AG09319 (cell line): Measurements from ENCODE around the gene BTBD17.

Experiments used
- DNase-seq: peaks from one replicate; pipeline ENCODE4 v3.0.0-alpha.2; 2010; ENCODE audit warnings: low read depth; ENCODE audit errors: extremely low read depth
- TF ChIP-seq, protein P1 (sequence below): IDR thresholded peaks from 2 replicates; pipeline ENCODE4 v1.5.1; 2011; ENCODE audit warnings: low read depth, mild to moderate bottlenecking, inconsistent platforms, low read length, moderate library complexity

The BTBD17 gene

DNA sequence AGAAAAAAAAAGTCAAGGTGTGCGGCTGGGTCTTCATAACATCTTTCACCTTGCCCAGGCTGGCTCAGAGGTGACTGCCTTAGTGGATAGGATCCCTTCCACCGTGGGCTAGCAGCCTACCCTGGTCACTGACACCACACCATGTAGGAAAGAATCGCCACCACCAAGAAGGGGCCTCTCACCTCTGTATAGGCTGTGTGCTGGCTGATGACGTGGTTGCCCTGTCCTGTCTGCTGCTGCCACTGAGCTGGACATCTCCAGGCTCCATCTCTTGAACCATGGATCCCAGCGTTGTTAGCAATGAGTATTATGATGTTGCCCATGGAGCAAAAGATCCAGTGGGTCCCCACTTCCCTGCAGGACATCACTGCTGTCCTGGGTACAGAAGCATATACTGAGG, 5.5 kb upstream of the BTBD17 start, which contains the start of gene GPR142:
Gene GPR142 (plus strand): TSS at position 301 of the 400 bp plus-strand sequence. CDS start 2,035 bp downstream, outside the sequence.
- TF ChIP-seq, protein P1, sequence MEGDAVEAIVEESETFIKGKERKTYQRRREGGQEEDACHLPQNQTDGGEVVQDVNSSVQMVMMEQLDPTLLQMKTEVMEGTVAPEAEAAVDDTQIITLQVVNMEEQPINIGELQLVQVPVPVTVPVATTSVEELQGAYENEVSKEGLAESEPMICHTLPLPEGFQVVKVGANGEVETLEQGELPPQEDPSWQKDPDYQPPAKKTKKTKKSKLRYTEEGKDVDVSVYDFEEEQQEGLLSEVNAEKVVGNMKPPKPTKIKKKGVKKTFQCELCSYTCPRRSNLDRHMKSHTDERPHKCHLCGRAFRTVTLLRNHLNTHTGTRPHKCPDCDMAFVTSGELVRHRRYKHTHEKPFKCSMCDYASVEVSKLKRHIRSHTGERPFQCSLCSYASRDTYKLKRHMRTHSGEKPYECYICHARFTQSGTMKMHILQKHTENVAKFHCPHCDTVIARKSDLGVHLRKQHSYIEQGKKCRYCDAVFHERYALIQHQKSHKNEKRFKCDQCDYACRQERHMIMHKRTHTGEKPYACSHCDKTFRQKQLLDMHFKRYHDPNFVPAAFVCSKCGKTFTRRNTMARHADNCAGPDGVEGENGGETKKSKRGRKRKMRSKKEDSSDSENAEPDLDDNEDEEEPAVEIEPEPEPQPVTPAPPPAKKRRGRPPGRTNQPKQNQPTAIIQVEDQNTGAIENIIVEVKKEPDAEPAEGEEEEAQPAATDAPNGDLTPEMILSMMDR: no peak
- DNase-seq: no peak

DNA sequence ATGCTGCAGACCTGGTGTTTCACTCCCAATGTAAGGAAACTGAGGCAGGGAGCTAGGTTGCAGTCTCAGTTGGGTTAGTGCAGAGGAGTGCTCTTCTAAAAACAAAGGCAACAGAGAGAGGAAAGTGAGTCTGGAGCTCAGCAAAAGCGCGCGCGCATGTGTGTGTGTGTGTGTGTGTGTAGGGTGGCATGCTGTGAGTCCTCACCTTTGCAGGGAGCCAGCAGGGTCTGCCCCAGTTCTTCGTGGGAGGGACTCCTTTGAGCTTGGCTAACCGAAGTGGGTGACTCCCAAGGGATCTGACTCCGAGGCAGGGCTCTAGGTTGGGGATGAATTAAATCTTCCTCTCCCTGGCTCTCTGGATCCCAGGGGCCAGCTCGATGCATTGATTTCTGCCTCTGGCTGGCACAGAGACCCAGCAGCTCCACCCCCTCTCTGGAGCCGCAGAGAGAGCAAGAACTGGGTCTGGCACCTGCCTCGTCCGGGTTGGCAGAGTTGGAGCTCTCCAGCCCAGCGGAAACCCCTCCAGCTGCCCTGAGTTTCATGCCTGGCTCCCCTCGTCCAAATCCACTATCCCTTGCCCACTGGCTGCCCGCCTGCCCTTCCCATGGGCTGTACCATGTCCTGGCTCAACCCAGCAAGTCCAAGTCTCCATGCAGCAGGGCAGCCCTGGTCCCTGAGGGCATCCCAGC, 1.3 kb upstream of the BTBD17 start:
- no peak for DNase-seq
- TF ChIP-seq, protein P1: no peak

DNA sequence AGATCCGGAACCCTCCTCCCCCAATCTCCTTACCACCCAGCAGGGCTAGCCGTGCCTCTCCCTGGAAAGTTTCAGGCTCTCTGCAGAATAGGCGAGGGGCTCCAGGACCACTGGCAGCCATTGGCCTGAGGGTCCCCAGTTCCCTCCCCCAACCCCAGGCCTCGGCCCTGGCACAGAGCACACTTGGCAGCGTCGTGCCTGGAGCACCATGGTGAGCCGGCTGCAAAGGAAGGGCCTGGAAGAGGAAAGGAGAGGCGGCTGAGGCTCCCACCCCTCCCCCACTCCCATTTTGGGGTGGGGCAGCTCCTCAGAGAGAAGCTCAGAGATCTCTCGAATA, 369 bp upstream of the BTBD17 start:
- TF ChIP-seq, protein P1: no peak

DNA sequence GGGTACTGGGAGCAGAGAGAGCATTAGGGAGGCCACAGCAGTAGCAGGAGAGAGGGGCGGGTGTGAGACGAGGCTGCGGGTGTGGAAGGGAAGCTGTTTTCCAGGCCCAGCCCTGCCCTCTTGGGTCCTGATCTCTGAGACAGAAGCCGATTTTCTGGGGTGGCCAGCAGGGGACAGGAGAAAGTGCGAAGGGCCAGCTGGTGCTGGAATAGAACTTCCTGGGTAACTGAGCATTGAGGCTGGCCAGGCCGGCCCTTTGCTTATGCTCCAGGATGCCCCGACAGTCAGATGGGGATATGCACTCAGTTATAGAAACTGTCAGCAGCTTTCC, 804 bp downstream of the BTBD17 start:
- TF ChIP-seq, protein P1: no peak
- DNase-seq: no peak

More for the DNA sequence above, 369 bp upstream of the BTBD17 start:
- no peak for DNase-seq

DNA sequence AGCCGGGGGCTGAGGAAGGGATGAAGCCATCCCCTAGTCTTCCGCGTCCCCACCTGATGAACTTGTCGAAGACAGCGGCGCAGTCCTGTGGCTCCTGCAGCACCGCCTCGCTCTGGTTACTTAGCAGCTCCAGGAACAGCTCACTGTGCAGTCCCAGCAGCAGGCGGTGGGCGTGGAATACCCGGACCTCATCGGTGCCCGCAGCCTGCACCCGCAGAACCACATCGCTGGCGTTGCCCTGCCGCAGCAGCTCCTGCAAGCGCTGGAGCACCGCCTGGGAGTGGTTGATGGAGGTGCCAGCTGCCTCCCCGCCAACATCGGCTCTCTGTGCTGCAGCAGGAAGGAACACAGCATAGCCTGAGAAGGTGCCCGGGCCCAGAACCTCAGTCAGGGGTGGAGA, 1.8 kb downstream of the BTBD17 start:
- no peak for DNase-seq

DNA sequence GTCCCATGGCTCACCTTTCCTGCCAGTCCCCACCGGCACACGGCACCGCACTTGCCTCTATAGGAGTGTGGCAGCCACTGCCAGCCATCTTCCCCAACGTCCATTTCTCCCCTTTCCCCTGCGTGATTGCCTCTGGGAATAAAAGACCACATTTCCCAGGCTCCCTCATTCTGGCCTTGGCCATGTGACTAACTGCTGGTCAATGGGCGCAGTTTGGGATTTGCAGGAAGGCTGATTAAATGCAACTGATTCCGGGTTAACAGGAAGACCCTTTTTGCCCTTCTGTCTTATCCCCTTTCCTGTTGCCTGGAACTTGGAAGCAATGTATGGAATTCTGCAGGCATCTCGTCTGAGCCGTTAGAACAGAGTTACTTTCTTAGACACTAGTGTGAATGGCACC, 3.0 kb downstream of the BTBD17 start:
- DNase-seq: no peak
- TF ChIP-seq, protein P1: no peak

More for the DNA sequence above, 1.8 kb downstream of the BTBD17 start:
- TF ChIP-seq, protein P1: no peak

DNA sequence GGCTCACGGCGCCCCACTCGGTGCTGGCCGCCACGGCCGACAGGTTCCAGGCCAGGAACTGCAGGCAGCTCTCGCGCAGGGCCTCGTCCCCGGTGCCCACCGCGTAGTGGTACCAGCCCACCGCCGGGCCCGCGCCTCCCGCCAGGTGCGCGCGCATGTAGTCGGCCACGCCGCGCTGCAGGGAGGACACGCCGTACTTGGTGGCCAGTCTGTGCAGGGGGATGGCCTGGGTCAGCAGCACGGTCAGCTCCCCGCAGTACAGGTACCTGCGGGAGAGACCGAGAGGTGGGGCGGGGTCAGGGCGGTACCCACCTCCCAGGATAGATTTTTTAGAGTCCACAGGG, 4.2 kb downstream of the BTBD17 start:
- TF ChIP-seq, protein P1: no peak
- DNase-seq: no peak
